Measurements from ENCODE around the gene RAB44. TPM values are rescaled to one million over a fixed set of nuclear protein-coding genes. Genes with fewer than 3 reads are reported as not detected.

RAB44 gene
- total RNA-seq, 1 donor from 2014 or later, result 0.20 TPM

GRCh38 chr6:36772397-36772796 lies 74.8 kb downstream of the RAB44 start:
- no peaks in the 10 kb centered on the region for H3K36me3 Mint-ChIP-seq (ENCODE audit: low read depth)
- intact Hi-C loops (cut with micrococcal nuclease), result no loop called here
- no peak for DNase-seq
- peaks cover 29% of the 10 kb centered on the region for H3K4me1 Mint-ChIP-seq
- TF ChIP-seq, protein P1, sequence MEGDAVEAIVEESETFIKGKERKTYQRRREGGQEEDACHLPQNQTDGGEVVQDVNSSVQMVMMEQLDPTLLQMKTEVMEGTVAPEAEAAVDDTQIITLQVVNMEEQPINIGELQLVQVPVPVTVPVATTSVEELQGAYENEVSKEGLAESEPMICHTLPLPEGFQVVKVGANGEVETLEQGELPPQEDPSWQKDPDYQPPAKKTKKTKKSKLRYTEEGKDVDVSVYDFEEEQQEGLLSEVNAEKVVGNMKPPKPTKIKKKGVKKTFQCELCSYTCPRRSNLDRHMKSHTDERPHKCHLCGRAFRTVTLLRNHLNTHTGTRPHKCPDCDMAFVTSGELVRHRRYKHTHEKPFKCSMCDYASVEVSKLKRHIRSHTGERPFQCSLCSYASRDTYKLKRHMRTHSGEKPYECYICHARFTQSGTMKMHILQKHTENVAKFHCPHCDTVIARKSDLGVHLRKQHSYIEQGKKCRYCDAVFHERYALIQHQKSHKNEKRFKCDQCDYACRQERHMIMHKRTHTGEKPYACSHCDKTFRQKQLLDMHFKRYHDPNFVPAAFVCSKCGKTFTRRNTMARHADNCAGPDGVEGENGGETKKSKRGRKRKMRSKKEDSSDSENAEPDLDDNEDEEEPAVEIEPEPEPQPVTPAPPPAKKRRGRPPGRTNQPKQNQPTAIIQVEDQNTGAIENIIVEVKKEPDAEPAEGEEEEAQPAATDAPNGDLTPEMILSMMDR (IDR thresholded peaks at IDR 0.05), result no peak
- H3K9me3 Mint-ChIP-seq, result no peaks in the 10 kb centered on the region
- ChIA-PET CTCF (interaction anchor here (1.2 to 2.5 kb wide), 3 partner anchors 10 to 437 kb away, joined by 5 to 11 read pairs (median 6); no protein-coding TSS in a partner anchor), POLR2A (no interaction called here)
- H3K4me3 Mint-ChIP-seq, result no peak overlapping the region
- H3K27ac Mint-ChIP-seq, result no peak overlapping the region
- peaks cover 11% of the 10 kb centered on the region for H3K27me3 Mint-ChIP-seq
- ATAC-seq (ENCODE audit: low read depth), result no peak

DNA sequence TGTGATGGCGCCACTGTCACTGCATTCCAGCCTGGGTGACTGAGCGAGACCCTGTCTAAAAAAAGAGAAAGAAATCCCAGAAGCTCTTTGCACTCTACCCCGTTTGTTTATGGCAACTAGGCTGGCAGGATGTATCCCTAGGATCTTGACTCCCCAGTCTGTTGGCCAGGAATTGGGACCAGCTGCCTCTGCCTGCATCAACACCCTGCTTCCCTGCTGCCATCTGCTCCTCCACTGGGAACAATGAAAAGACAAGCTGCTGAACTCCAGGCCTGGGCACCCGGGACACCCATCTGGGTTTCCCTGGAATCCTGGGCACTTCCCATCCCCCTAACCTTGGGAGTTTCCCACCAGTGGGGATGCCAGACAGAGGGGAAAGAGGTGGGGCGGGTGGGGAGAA lies 76.7 kb downstream of the RAB44 start:
- Mint-ChIP-seq H3K4me3 (no peak overlapping the region), H3K27me3 (peaks cover 11% of the 10 kb centered on the region), H3K27ac (peak overlapping the region; percentile 27), H3K36me3 (ENCODE audit: low read depth) (no peaks in the 10 kb centered on the region), H3K4me1 (peaks cover 16% of the 10 kb centered on the region), H3K9me3 (no peaks in the 10 kb centered on the region)
- TF ChIP-seq, protein P1 (IDR thresholded peaks at IDR 0.05), result no peak
- ChIA-PET CTCF (interaction anchor here (1.1 to 2.5 kb wide), 2 partner anchors 8 to 15 kb away, joined by 3 to 11 read pairs; no protein-coding TSS in a partner anchor), POLR2A (no interaction called here)
- no peak for ATAC-seq (ENCODE audit: low read depth)
- no peak for DNase-seq
- intact Hi-C loops (cut with micrococcal nuclease), result no loop called here

DNA sequence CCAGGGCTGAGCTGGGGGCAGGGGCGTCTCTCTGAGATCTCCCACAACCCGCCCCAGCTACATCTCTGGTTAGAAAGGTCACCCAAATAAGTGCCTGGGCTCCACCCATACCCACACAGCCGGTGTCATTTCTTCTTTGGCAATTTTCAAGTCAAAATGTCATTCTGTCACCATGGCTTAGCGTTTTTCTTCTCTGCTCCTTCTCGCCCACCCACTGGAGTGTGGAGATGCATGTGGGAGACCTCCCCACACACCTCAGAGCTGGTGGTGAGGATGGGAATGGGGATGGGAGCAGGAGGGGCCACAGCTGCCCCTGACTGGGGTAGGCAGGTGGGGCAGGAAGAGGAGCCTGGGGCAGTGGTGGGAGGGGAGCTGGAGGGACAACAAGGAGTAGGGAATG lies 78.5 kb downstream of the RAB44 start:
- intact Hi-C loops (cut with micrococcal nuclease), result no loop called here
- Mint-ChIP-seq H3K27me3 (peaks cover 11% of the 10 kb centered on the region), H3K27ac (no peak overlapping the region), H3K4me3 (no peak overlapping the region), H3K9me3 (no peaks in the 10 kb centered on the region), H3K4me1 (peaks cover 12% of the 10 kb centered on the region), H3K36me3 (ENCODE audit: low read depth) (no peaks in the 10 kb centered on the region)
- no peak for DNase-seq
- CTCF ChIA-PET, result no interaction called here
- TF ChIP-seq, protein P1 (IDR thresholded peaks at IDR 0.05), result no peak
- no peak for ATAC-seq (ENCODE audit: low read depth)
- POLR2A ChIA-PET, result interaction anchor here (0.6 kb wide), 1 partner anchor 259 kb away, joined by 3 read pairs; no protein-coding TSS in a partner anchor

DNA sequence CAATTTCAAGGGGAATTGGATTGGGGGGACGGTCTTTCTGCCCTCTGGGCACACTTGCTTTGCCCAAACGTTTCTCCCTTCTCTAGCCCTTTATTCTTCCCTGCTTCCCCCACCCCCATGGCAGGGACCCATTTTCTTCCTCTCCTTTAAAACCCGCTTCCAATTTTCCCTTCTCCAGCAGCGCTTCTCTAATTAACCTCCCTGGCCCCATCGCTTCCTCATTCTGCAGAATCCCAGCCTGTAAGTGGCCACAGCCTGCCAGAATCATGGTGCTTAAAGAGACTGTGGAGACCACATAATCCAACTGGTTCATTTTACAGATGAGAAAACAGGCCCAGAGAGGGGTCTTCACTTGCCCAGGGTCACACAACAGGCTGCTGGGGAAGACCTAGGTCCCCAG lies 80.2 kb downstream of the RAB44 start:
- Mint-ChIP-seq H3K27ac (no peak overlapping the region), H3K4me1 (peaks cover 25% of the 10 kb centered on the region), H3K27me3 (peaks cover 11% of the 10 kb centered on the region), H3K4me3 (no peak overlapping the region), H3K9me3 (no peaks in the 10 kb centered on the region), H3K36me3 (ENCODE audit: low read depth) (no peaks in the 10 kb centered on the region)
- no peak for ATAC-seq (ENCODE audit: low read depth)
- no peak for DNase-seq
- intact Hi-C loops (cut with micrococcal nuclease), result no loop called here
- TF ChIP-seq, protein P1 (IDR thresholded peaks at IDR 0.05), result no peak
- ChIA-PET POLR2A (interaction anchor here (3.2 kb wide), 1 partner anchor 8 kb away, joined by 10 read pairs; no protein-coding TSS in a partner anchor), CTCF (no interaction called here)

GRCh38 chr6:36779227-36779626 lies 81.6 kb downstream of the RAB44 start:
- TF ChIP-seq, protein P1 (IDR thresholded peaks at IDR 0.05), result no peak
- ChIA-PET CTCF (interaction anchor here (5.8 to 6.7 kb wide), 2 partner anchors 13 to 164 kb away, joined by 42 to 98 read pairs; no protein-coding TSS in a partner anchor), POLR2A (interaction anchor here (0.5 to 3.2 kb wide), 4 partner anchors 9 to 482 kb away, joined by 3 to 10 read pairs (median 3); no protein-coding TSS in a partner anchor)
- intact Hi-C loops (cut with micrococcal nuclease), result no loop called here
- no peaks in the 10 kb centered on the region for H3K36me3 Mint-ChIP-seq (ENCODE audit: low read depth)
- H3K9me3 Mint-ChIP-seq, result no peaks in the 10 kb centered on the region
- peaks cover 25% of the 10 kb centered on the region for H3K4me1 Mint-ChIP-seq
- peaks cover 13% of the 10 kb centered on the region for H3K27me3 Mint-ChIP-seq
- DNase-seq (no peak), ATAC-seq (ENCODE audit: low read depth) (no peak)
- H3K27ac Mint-ChIP-seq, result no peak overlapping the region
- no peak overlapping the region for H3K4me3 Mint-ChIP-seq

Data from activated B cell treated with CpG ODN at 0.5 μM for 24 hours (primary cell).